ENCODE data around the gene PRKCSH. TPM values are rescaled to one million over a fixed set of nuclear protein-coding genes. Genes with fewer than 3 reads are reported as not detected.
"Not testable (repeated sequence)": the region's sequence is repeated elsewhere in the genome, so short reads cannot be mapped to it uniquely, and the experiment has no call there.

Gene PRKCSH
- polyA plus RNA-seq, 5 donors: 223 to 345 (median 265) TPM

- DNase-seq: not testable (repeated sequence)
These were observed 39.9 kb downstream of the PRKCSH start for GRCh38 chr19:11475343-11475742.

GRCh38 chr19:11475861-11476260 is 40.4 kb downstream of the PRKCSH start:
- no peak for DNase-seq

- no peak for DNase-seq
These were observed 43.0 kb downstream of the PRKCSH start for GRCh38 chr19:11478167-11479089.

- no peak for DNase-seq
These were observed 43.9 kb downstream of the PRKCSH start for GRCh38 chr19:11479090-11479897.

GRCh38 chr19:11479898-11480714 is 44.7 kb downstream of the PRKCSH start:
- DNase-seq: no peak

- DNase-seq: no peak
These were observed 45.5 kb downstream of the PRKCSH start, which contains the start of gene ELAVL3 for GRCh38 chr19:11480715-11481533. TSS of gene ELAVL3 (minus strand) at chr19:11481046. CDS start at chr19:11480608, 438 bp downstream.

- DNase-seq: peak; percentile 29 to 30
These were observed 46.3 kb downstream of the PRKCSH start for GRCh38 chr19:11481534-11482383.

GRCh38 chr19:11482384-11483050 is 47.1 kb downstream of the PRKCSH start:
- peak; percentile 57 to 66 for DNase-seq

- DNase-seq: no peak
These were observed 48.1 kb downstream of the PRKCSH start for GRCh38 chr19:11483366-11484111.

GRCh38 chr19:11485245-11485837 is 49.9 kb downstream of the PRKCSH start:
- no peak for DNase-seq

GRCh38 chr19:11486661-11487503 is 51.4 kb downstream of the PRKCSH start:
- no peak for DNase-seq

GRCh38 chr19:11489378-11489777 is 53.9 kb downstream of the PRKCSH start:
- DNase-seq: no peak

GRCh38 chr19:11494634-11495285 is 59.3 kb downstream of the PRKCSH start:
- DNase-seq: no peak

GRCh38 chr19:11495481-11495880 is 60.0 kb downstream of the PRKCSH start:
- no peak for DNase-seq

- no peak for DNase-seq
These were observed 60.5 kb downstream of the PRKCSH start for GRCh38 chr19:11495885-11496284.

- DNase-seq: no peak
These were observed 61.1 kb downstream of the PRKCSH start for GRCh38 chr19:11496391-11497163.
